Measurements from ENCODE around the gene MAMDC4. TPM values are rescaled to one million over a fixed set of nuclear protein-coding genes. Genes with fewer than 3 reads are reported as not detected.

MAMDC4 gene
- total RNA-seq, 1 donor from 2014 or later: 4.8 TPM

GRCh38 chr9:136906266-136906665 is 54.1 kb downstream of the MAMDC4 start:
- no peak for TF ChIP-seq CTCF (conservative IDR thresholded peaks at IDR 0.05; ENCODE audit: low read depth, low read length)
- H3K4me3 ChIP-seq (ENCODE audit: low read depth, low read length): no peak overlapping the region
- no peak for DNase-seq (ENCODE audit: low read depth)

GRCh38 chr9:136907011-136907914 is 55.1 kb downstream of the MAMDC4 start:
- no peak for TF ChIP-seq CTCF (conservative IDR thresholded peaks at IDR 0.05; ENCODE audit: low read depth, low read length)
- DNase-seq (ENCODE audit: low read depth): no peak
- H3K4me3 ChIP-seq (ENCODE audit: low read depth, low read length): no peak overlapping the region

Other genes starting within 250 kb of the MAMDC4 start
- 15.6 and 35.0 TPM in 2 replicates for gene EGFL7, start 189.4 kb upstream of the MAMDC4 start, total RNA-seq
- gene AGPAT2, start 164.9 kb upstream of the MAMDC4 start, total RNA-seq: 40.5 and 71.3 TPM in 2 replicates
- 11.4 and 20.3 TPM in 2 replicates for gene DIPK1B, start 139.8 kb upstream of the MAMDC4 start, total RNA-seq
- gene LCN10, start 109.4 kb upstream of the MAMDC4 start, total RNA-seq: not detected in 2 replicates
- not detected in 2 replicates for gene LCN6, start 103.8 kb upstream of the MAMDC4 start, total RNA-seq
- not detected in 2 replicates for gene LCN8, start 94.1 kb upstream of the MAMDC4 start, total RNA-seq
- not detected in 2 replicates for gene LCN15, start 87.8 kb upstream of the MAMDC4 start, total RNA-seq
- gene TMEM141, start 61.0 kb upstream of the MAMDC4 start, total RNA-seq: 90.4 and 108 TPM in 2 replicates
- 0.06 TPM in 1 of 2 replicates, not detected in the other for gene CCDC183, start 56.0 kb upstream of the MAMDC4 start, total RNA-seq
- gene RABL6, start 44.4 kb upstream of the MAMDC4 start, total RNA-seq: 114 and 160 TPM in 2 replicates
- 0.51 and 2.2 TPM in 2 replicates for gene AJM1, start 9.9 kb upstream of the MAMDC4 start, total RNA-seq
- gene PHPT1, start 2.9 kb upstream of the MAMDC4 start, total RNA-seq: 101 and 114 TPM in 2 replicates
- gene EDF1, start 14.0 kb downstream of the MAMDC4 start, total RNA-seq: 403 and 419 TPM in 2 replicates
- 21.0 and 26.1 TPM in 2 replicates for gene TRAF2, start 34.2 kb downstream of the MAMDC4 start, total RNA-seq
- 124 and 149 TPM in 2 replicates for gene FBXW5, start 92.4 kb downstream of the MAMDC4 start, total RNA-seq
- gene C8G, start 92.9 kb downstream of the MAMDC4 start, total RNA-seq: not detected in 2 replicates
- 1.2 TPM in 1 of 2 replicates, not detected in the other for gene LCN12, start 99.9 kb downstream of the MAMDC4 start, total RNA-seq
- not detected in 2 replicates for gene PTGDS, start 125.2 kb downstream of the MAMDC4 start, total RNA-seq
- not detected in 2 replicates for gene LCNL1, start 130.6 kb downstream of the MAMDC4 start, total RNA-seq
- gene PAXX, start 140.1 kb downstream of the MAMDC4 start, total RNA-seq: 70.1 and 81.7 TPM in 2 replicates
- 2.2 and 2.4 TPM in 2 replicates for gene CLIC3, start 144.2 kb downstream of the MAMDC4 start, total RNA-seq
- gene ABCA2, start 175.9 kb downstream of the MAMDC4 start, total RNA-seq: 3.0 and 7.6 TPM in 2 replicates
- gene FUT7, start 179.7 kb downstream of the MAMDC4 start, total RNA-seq: not detected in 2 replicates
- gene NPDC1, start 193.8 kb downstream of the MAMDC4 start, total RNA-seq: 19.7 and 47.7 TPM in 2 replicates
- 0.87 TPM in 1 of 2 replicates, not detected in the other for gene ENTPD2, start 201.7 kb downstream of the MAMDC4 start, total RNA-seq
- 25.6 and 51.3 TPM in 2 replicates for gene SAPCD2, start 218.2 kb downstream of the MAMDC4 start, total RNA-seq
- 2.1 and 2.2 TPM in 2 replicates for gene UAP1L1, start 225.2 kb downstream of the MAMDC4 start, total RNA-seq
- gene MAN1B1, start 234.6 kb downstream of the MAMDC4 start, total RNA-seq: 46.0 and 74.3 TPM in 2 replicates